HCT116 (cell line): ENCODE results near the gene DOCK2. TPM values are rescaled to one million over a fixed set of nuclear protein-coding genes. Genes with fewer than 3 reads are reported as not detected.

Source experiments
- ATAC-seq: fragments of 200-7000 bp; cut with Tn5 transposase; 2 replicates; pipeline ENCODE4 v1.9.1; 2020; ENCODE audit warnings: mild to moderate bottlenecking, moderate library complexity
- BruUV-seq: library from RNA; stranded (reverse); fragments of 400-500 nt; replicated peaks from 2 replicates; lab custom pipeline; 2021; lab: Mats Ljungman, UMichigan
- CTCF ChIA-PET: fragments of 300-600 bp; sonication (Branson Sonifier 250); formaldehyde crosslinking; loops from one replicate; lab custom pipeline; 2021; ENCODE audit warnings: antibody characterized with exemption; lab: Charles Lee
- POLR2A ChIA-PET: fragments of 300-600, 350-600 bp; sonication (Branson Sonifier 250); formaldehyde crosslinking; loops from one replicate; lab custom pipeline; 2021; ENCODE audit warnings: antibody characterized with exemption; lab: Charles Lee
- RAD21 ChIA-PET, 2 experiments: fragments of 300-600 bp; sonication (Branson Sonifier 250); formaldehyde crosslinking; loops; one replicate each; lab custom pipeline; 2023; ENCODE audit warnings: low total read pairs in 2 of 2; ENCODE audit not compliant: uncharacterized antibody in 2 of 2, unreplicated experiment in 2 of 2, low non-redundant PET in 1 of 2; lab: Charles Lee
- DNase-seq: peaks from one replicate; pipeline ENCODE4 v3.0.0-alpha.2; 2010; ENCODE audit warnings: low read depth, low spot score
- H2AFZ ChIP-seq: fragments of 200-600 bp; shearing (Covaris generic), sonication (generic); 2 replicates; pipeline ENCODE4 v1.6.1; 2017; ENCODE audit warnings: low read depth, mixed run types, mixed read lengths, antibody characterized with exemption, low read length; ENCODE audit not compliant: poor library complexity, severe bottlenecking
- H3K27ac ChIP-seq: 2 replicates; pipeline ENCODE4 v1.5.1; 2012; ENCODE audit warnings: low read depth, low read length
- H3K27me3 ChIP-seq: fragments of 200-600 bp; sonication (generic); 2 replicates; pipeline ENCODE4 v1.6.1; 2016; ENCODE audit warnings: mixed run types, low read length, mixed read lengths; ENCODE audit not compliant: insufficient read depth
- H3K36me3 ChIP-seq, 2 experiments: fragments of 200-500 bp in 1 of 2; fragments of 200-600 bp in 1 of 2; sonication (Bioruptor generic) in 1 of 2; sonication (generic) in 1 of 2; 2 replicates each; pipeline versions ENCODE4 v1.5.1 to v1.6.1; 2014 to 2016; ENCODE audit warnings: low read length in 2 of 2, inconsistent platforms in 1 of 2, mixed read lengths in 1 of 2, mixed run types in 1 of 2; ENCODE audit not compliant: insufficient read depth in 2 of 2, control insufficient read depth in 1 of 2
- H3K4me1 ChIP-seq, 2 experiments: fragments of 200-600 bp in 1 of 2; sonication (generic) in 1 of 2; 2 replicates each; pipeline versions ENCODE4 v1.5.1 to v1.6.1; 2012 to 2017; ENCODE audit warnings: low read length in 2 of 2, inconsistent platforms in 1 of 2, mild to moderate bottlenecking in 1 of 2, mixed read lengths in 1 of 2, mixed run types in 1 of 2, moderate library complexity in 1 of 2; ENCODE audit not compliant: insufficient read depth in 2 of 2, control insufficient read depth in 1 of 2
- H3K4me2 ChIP-seq: fragments of 200-600 bp; sonication (generic); 2 replicates; pipeline ENCODE4 v1.6.1; 2017; ENCODE audit warnings: mixed run types, low read length, mixed read lengths
- H3K4me3 ChIP-seq, 2 experiments: fragments of 200-600 bp in 1 of 2; sonication (generic) in 1 of 2; replicated peaks in 1 of 2; 2 replicates each; pipeline ENCODE4 v1.5.1; 2011 to 2016; ENCODE audit warnings: low read length in 2 of 2, control low read depth in 1 of 2, low read depth in 1 of 2, mild to moderate bottlenecking in 1 of 2, mixed read lengths in 1 of 2, mixed run types in 1 of 2
- H3K79me2 ChIP-seq: fragments of 200-600 bp; sonication (generic); 2 replicates; pipeline ENCODE4 v1.6.1; 2017; ENCODE audit warnings: mild to moderate bottlenecking, mixed run types, low read length, moderate library complexity, mixed read lengths; ENCODE audit not compliant: insufficient read depth
- H3K9ac ChIP-seq: fragments of 200-600 bp; sonication (generic); 2 replicates; pipeline ENCODE4 v1.6.1; 2016; ENCODE audit warnings: low read length, mixed read lengths
- H3K9me2 ChIP-seq: fragments of 200-600 bp; sonication (generic), shearing (Covaris generic); 2 replicates; pipeline ENCODE4 v1.6.1; 2017; ENCODE audit warnings: mixed run types, mild to moderate bottlenecking, moderate library complexity; ENCODE audit not compliant: insufficient read depth
- H3K9me3 ChIP-seq, 2 experiments: fragments of 200-500 bp in 1 of 2; fragments of 200-600 bp in 1 of 2; sonication (Bioruptor generic) in 1 of 2; sonication (generic) in 1 of 2; 2 replicates each; pipeline ENCODE4 v1.6.1; 2014 to 2017; ENCODE audit warnings: low read length in 2 of 2, mixed read lengths in 2 of 2, inconsistent platforms in 1 of 2, low read depth in 1 of 2, mild to moderate bottlenecking in 1 of 2, mixed run types in 1 of 2, moderate library complexity in 1 of 2; ENCODE audit not compliant: control insufficient read depth in 1 of 2, insufficient read depth in 1 of 2
- H4K20me1 ChIP-seq: fragments of 200-600 bp; sonication (generic), shearing (Covaris generic); 2 replicates; pipeline ENCODE4 v1.6.1; 2017; ENCODE audit warnings: mixed run types, mild to moderate bottlenecking, moderate library complexity; ENCODE audit not compliant: insufficient read depth
- CBX3 ChIP-seq: IDR thresholded peaks from 2 replicates; pipeline ENCODE4 v1.6.1; 2012; ENCODE audit warnings: low read depth
- CEBPB ChIP-seq: IDR thresholded peaks from 2 replicates; pipeline ENCODE4 v1.6.1; 2012; ENCODE audit warnings: low read depth
- EGR1 ChIP-seq: IDR thresholded peaks from 2 replicates; pipeline ENCODE4 v1.6.1; 2012; ENCODE audit warnings: low read depth
- ELF1 ChIP-seq: IDR thresholded peaks from 2 replicates; pipeline ENCODE4 v1.6.1; 2012; ENCODE audit warnings: low read depth, borderline replicate concordance
- EZH2 ChIP-seq: fragments of 200-600 bp; sonication (generic); IDR thresholded peaks from 2 replicates; pipeline ENCODE4 v1.6.1; 2017; ENCODE audit warnings: antibody characterized with exemption, mixed run types
- EZH2phosphoT487 ChIP-seq: fragments of 200-600 bp; IDR thresholded peaks from 2 replicates; pipeline ENCODE4 v1.6.1; 2018; ENCODE audit warnings: antibody characterized with exemption, borderline replicate concordance
- FOSL1 ChIP-seq: IDR thresholded peaks from 2 replicates; pipeline ENCODE4 v1.6.1; 2012; ENCODE audit warnings: low read depth
- RAD21 ChIP-seq: IDR thresholded peaks from 2 replicates; pipeline ENCODE4 v1.6.1; 2012; ENCODE audit warnings: low read depth, mild to moderate bottlenecking
- REST ChIP-seq: IDR thresholded peaks from 2 replicates; pipeline ENCODE4 v1.6.1; 2012; ENCODE audit warnings: low read depth
- SIN3A ChIP-seq: IDR thresholded peaks from 2 replicates; pipeline ENCODE4 v1.6.1; 2012; ENCODE audit warnings: low read depth
- SP1 ChIP-seq: IDR thresholded peaks from 2 replicates; pipeline ENCODE4 v1.6.1; 2012; ENCODE audit warnings: low read depth
- SRF ChIP-seq: IDR thresholded peaks from 2 replicates; pipeline ENCODE4 v1.6.1; 2012; ENCODE audit warnings: low read depth
- TCF7L2 ChIP-seq: IDR thresholded peaks from 2 replicates; pipeline ENCODE4 v1.7.0; 2011; ENCODE audit warnings: borderline replicate concordance, inconsistent platforms; ENCODE audit not compliant: insufficient read depth, insufficient read length; ENCODE audit errors: extremely low read depth
- ZBTB33 ChIP-seq: IDR thresholded peaks from 2 replicates; pipeline ENCODE4 v1.6.1; 2011; ENCODE audit warnings: mild to moderate bottlenecking, low read length, moderate library complexity; ENCODE audit not compliant: insufficient replicate concordance; ENCODE audit errors: extremely low read depth
- ZFX ChIP-seq: fragments of 450-650 bp; IDR thresholded peaks from 2 replicates; pipeline ENCODE4 v1.6.1; 2017
- ZNF274 ChIP-seq: fragments of 200-500 bp; sonication (Bioruptor generic); IDR thresholded peaks from 2 replicates; pipeline ENCODE4 v1.6.1; 2014; ENCODE audit warnings: mild to moderate bottlenecking, low read depth, low read length, inconsistent platforms
- intact Hi-C: fragments of 100-400 bp; cut with micrococcal nuclease; formaldehyde crosslinking; loops from 2 replicates; pipeline ENCODE4 v1.10.0; 2022
- total RNA-seq: library from RNA; stranded (reverse); gene quantifications from one replicate; pipeline ENCODE4 v1.2.1, GENCODE V29; 2021; ENCODE audit not compliant: unreplicated experiment

The DOCK2 gene
- total RNA-seq, 1 experiment from 2014 or later, result 0.89 TPM

DNA sequence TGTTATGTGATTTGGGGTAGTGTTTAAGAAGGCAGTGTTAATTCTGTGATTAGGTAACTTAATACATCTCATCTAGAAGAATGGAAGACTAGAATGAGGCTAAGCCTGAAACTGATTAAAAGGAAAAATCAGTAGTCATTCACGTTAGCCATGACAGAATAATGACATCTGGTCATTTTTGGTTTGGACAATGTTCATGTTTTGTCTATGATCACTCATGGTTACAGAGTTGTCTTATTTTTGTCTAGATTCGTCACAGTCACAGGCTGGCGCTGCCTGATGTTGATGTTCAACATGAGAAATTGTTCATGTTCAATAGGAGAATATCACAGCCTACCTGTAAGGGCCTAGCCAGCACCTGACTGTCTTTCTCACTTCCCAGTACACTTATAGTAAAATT lies 9.5 kb upstream of the DOCK2 start (continued):
- no peak for TF ChIP-seq ZBTB33
- no peak for TF ChIP-seq EZH2
- no peak for TF ChIP-seq ZFX
- TF ChIP-seq EGR1, result no peak
- TF ChIP-seq SP1, result no peak
- no peak for TF ChIP-seq ZNF274
- TF ChIP-seq SIN3A, result no peak

DNA sequence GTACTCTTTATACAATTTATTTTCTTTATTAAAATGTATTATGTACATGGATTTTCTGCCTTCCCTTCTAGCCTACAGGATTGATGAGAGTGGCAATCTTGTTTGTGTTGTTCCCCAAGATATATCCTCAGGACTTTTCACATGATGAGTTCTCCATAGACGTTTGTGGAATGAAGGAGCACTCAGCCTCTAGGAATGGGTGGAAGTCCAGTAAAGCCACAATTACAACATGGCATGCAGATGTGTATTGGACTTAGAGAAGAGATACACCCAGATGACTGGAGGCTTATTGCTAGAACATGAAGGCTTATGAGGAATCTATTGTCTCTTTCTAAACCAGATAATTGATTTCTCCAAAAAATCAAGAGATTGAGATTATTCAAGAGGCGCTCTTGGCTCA lies 8.2 kb upstream of the DOCK2 start:
- ATAC-seq, result no peak
- H3K4me2 ChIP-seq, result no peak overlapping the region
- POLR2A ChIA-PET, result no interaction called here
- no peak overlapping the region for H2AFZ ChIP-seq
- no peaks in the 10 kb centered on the region for H3K36me3 ChIP-seq
- H3K27ac ChIP-seq, result no peak overlapping the region
- H3K27me3 ChIP-seq, result no peaks in the 10 kb centered on the region
- RAD21 ChIA-PET, result no interaction called here
- intact Hi-C loops, result no loop called here
- no peak for DNase-seq
- CTCF ChIA-PET, result no interaction called here
- H3K79me2 ChIP-seq, result no peaks in the 10 kb centered on the region
- no peaks in the 10 kb centered on the region for H4K20me1 ChIP-seq
- no peaks in the 10 kb centered on the region for H3K4me1 ChIP-seq
- H3K9ac ChIP-seq, result no peak overlapping the region
- H3K9me3 ChIP-seq, result no peaks in the 10 kb centered on the region
- no TSS peak for BruUV-seq
- no peak overlapping the region for H3K4me3 ChIP-seq
- H3K9me2 ChIP-seq, result no peaks in the 10 kb centered on the region
- TF ChIP-seq FOSL1 (no peak), CBX3 (no peak), CEBPB (no peak), RAD21 (no peak), SP1 (no peak), ZNF274 (no peak), EZH2 (no peak), TCF7L2 (no peak), SIN3A (no peak), SRF (no peak), REST (no peak), EZH2phosphoT487 (no peak), ZBTB33 (no peak), EGR1 (no peak), ELF1 (no peak)
